ENCODE data around the gene ELMOD2.
"Not testable (repeated sequence)": the region's sequence is repeated elsewhere in the genome, so short reads cannot be mapped to it uniquely, and the experiment has no call there.

The ELMOD2 gene

GRCh38 chr4:140513765-140514164, 10.2 kb upstream of the ELMOD2 start:
- H3K27ac ChIP-seq (ENCODE audit: extremely low read depth, low read depth, low read length); CTCF ChIA-PET; POLR2A ChIA-PET; H3K4me3 ChIP-seq (ENCODE audit: low read depth, low read length); H3K36me3 ChIP-seq (ENCODE audit: control insufficient read depth in 2 of 2, insufficient read depth in 1 of 2, low read length in 2 of 2); H3K4me1 ChIP-seq (ENCODE audit: control insufficient read depth, insufficient read depth, low read length); H3K9me3 ChIP-seq (ENCODE audit: control insufficient read depth, insufficient read depth, low read depth, low read length): not testable (repeated sequence)
- TF ChIP-seq ZNF146 (tag by site-specific recombination; IDR thresholded peaks at IDR 0.05) = peak; percentile 81
- TF ChIP-seq ZNF280D (tag by site-specific recombination; IDR thresholded peaks at IDR 0.05) = peak; percentile 68; the same call in 1 of the 2 replicates

- no peaks in the 10 kb centered on the region for H3K36me3 ChIP-seq (ENCODE audit: control insufficient read depth in 2 of 2, insufficient read depth in 1 of 2, low read length in 2 of 2)
- POLR2A ChIA-PET = interaction anchor here (1.5 kb wide), 1 partner anchor 8 kb away, joined by 3 read pairs; the partner anchor contains the start of gene ELMOD2
- no peak for TF ChIP-seq YY1 (tag by site-specific recombination; IDR thresholded peaks at IDR 0.05)
- no peak for TF ChIP-seq ZNF341 (tag by site-specific recombination; IDR thresholded peaks at IDR 0.05; ENCODE audit: low read depth)
- no peak for TF ChIP-seq ZNF658 (tag by site-specific recombination; IDR thresholded peaks at IDR 0.05)
- TF ChIP-seq ZNF133 (tag by site-specific recombination; IDR thresholded peaks at IDR 0.05) = no peak
- no peak for TF ChIP-seq ZNF362 (tag by site-specific recombination; IDR thresholded peaks at IDR 0.05)
- TF ChIP-seq ZNF513 (tag by site-specific recombination; IDR thresholded peaks at IDR 0.05) = no peak
- CTCF ChIA-PET = no interaction called here
- H3K4me3 ChIP-seq (ENCODE audit: low read depth, low read length) = no peak overlapping the region
- H3K27ac ChIP-seq (ENCODE audit: extremely low read depth, low read depth, low read length) = no peak overlapping the region
- H3K4me1 ChIP-seq (ENCODE audit: control insufficient read depth, insufficient read depth, low read length) = no peaks in the 10 kb centered on the region
- H3K9me3 ChIP-seq (ENCODE audit: control insufficient read depth, insufficient read depth, low read depth, low read length) = no peaks in the 10 kb centered on the region
Observed at GRCh38 chr4:140515423-140515822, 8.5 kb upstream of the ELMOD2 start.

- Histone ChIP-seq H3K9me3 (ENCODE audit: control insufficient read depth, insufficient read depth, low read depth, low read length) (no peaks in the 10 kb centered on the region), H3K36me3 (ENCODE audit: control insufficient read depth in 2 of 2, insufficient read depth in 1 of 2, low read length in 2 of 2) (peaks cover 0 to 23% of the 10 kb centered on the region in 2 experiments; a peak in 1 of 3 replicates), H3K4me3 (ENCODE audit: low read depth, low read length) (no peak overlapping the region), H3K27ac (ENCODE audit: extremely low read depth, low read depth, low read length) (no peak overlapping the region), H3K4me1 (ENCODE audit: control insufficient read depth, insufficient read depth, low read length) (no peaks in the 10 kb centered on the region)
- POLR2A ChIA-PET = interaction anchor here (0.6 to 1.5 kb wide), 6 partner anchors 8 to 840 kb away, joined by 3 to 11 read pairs (median 4); partner anchors contain the start of genes CLGN and SCOC
- CTCF ChIA-PET = interaction anchor here (0.6 to 2.5 kb wide), 5 partner anchors 10 to 163 kb away, joined by 3 to 8 read pairs (median 3); no protein-coding TSS in a partner anchor
- TF ChIP-seq ZNF544 (tag by site-specific recombination; IDR thresholded peaks at IDR 0.05) = no peak
- no peak for TF ChIP-seq ZNF23 (tag by site-specific recombination; IDR thresholded peaks at IDR 0.05; ENCODE audit: borderline replicate concordance)
- TF ChIP-seq ZNF501 (tag by site-specific recombination; IDR thresholded peaks at IDR 0.05) = no peak
- TF ChIP-seq ZBTB17 (tag by site-specific recombination; IDR thresholded peaks at IDR 0.05) = no peak
- TF ChIP-seq ZBTB1 (tag by site-specific recombination; IDR thresholded peaks at IDR 0.05) = no peak
- TF ChIP-seq, protein P1, sequence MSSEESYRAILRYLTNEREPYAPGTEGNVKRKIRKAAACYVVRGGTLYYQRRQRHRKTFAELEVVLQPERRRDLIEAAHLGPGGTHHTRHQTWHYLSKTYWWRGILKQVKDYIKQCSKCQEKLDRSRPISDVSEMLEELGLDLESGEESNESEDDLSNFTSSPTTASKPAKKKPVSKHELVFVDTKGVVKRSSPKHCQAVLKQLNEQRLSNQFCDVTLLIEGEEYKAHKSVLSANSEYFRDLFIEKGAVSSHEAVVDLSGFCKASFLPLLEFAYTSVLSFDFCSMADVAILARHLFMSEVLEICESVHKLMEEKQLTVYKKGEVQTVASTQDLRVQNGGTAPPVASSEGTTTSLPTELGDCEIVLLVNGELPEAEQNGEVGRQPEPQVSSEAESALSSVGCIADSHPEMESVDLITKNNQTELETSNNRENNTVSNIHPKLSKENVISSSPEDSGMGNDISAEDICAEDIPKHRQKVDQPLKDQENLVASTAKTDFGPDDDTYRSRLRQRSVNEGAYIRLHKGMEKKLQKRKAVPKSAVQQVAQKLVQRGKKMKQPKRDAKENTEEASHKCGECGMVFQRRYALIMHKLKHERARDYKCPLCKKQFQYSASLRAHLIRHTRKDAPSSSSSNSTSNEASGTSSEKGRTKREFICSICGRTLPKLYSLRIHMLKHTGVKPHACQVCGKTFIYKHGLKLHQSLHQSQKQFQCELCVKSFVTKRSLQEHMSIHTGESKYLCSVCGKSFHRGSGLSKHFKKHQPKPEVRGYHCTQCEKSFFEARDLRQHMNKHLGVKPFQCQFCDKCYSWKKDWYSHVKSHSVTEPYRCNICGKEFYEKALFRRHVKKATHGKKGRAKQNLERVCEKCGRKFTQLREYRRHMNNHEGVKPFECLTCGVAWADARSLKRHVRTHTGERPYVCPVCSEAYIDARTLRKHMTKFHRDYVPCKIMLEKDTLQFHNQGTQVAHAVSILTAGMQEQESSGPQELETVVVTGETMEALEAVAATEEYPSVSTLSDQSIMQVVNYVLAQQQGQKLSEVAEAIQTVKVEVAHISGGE (tag by site-specific recombination; conservative IDR thresholded peaks at IDR 0.05; ENCODE audit: low read depth) = no peak
- TF ChIP-seq MYNN (tag by site-specific recombination; IDR thresholded peaks at IDR 0.05; ENCODE audit: borderline replicate concordance) = no peak
- no peak for TF ChIP-seq REPIN1 (tag by site-specific recombination; IDR thresholded peaks at IDR 0.05; ENCODE audit: low read depth)
- peak; percentile 69; the same call in 1 of the 2 replicates for TF ChIP-seq SCRT1 (tag by site-specific recombination; IDR thresholded peaks at IDR 0.05; ENCODE audit: borderline replicate concordance)
- TF ChIP-seq ZNF626 (tag by site-specific recombination; IDR thresholded peaks at IDR 0.05) = no peak
- TF ChIP-seq ZNF239 (tag by site-specific recombination; IDR thresholded peaks at IDR 0.05) = no peak
- no peak for TF ChIP-seq ZNF549 (tag by site-specific recombination; IDR thresholded peaks at IDR 0.05)
- TF ChIP-seq GFI1B (tag by site-specific recombination; IDR thresholded peaks at IDR 0.05) = no peak
- no peak for TF ChIP-seq ZSCAN23 (tag by site-specific recombination; IDR thresholded peaks at IDR 0.05)
- no peak for TF ChIP-seq ZNF248 (tag by site-specific recombination; IDR thresholded peaks at IDR 0.05)
- TF ChIP-seq SCRT2 (tag by site-specific recombination; IDR thresholded peaks at IDR 0.05) = peak; percentile 95
Observed at GRCh38 chr4:140523370-140523856, 555 bp upstream of the ELMOD2 start.

Data from HEK293 (cell line).